OCI-LY1 (cell line): Measurements from ENCODE around the gene P2RY14.

Source experiments
- CTCF ChIP-seq: fragments of 200-600 bp; sonication (generic), shearing (Covaris generic); IDR thresholded peaks from 2 replicates; pipeline ENCODE4 v1.5.1; 2017; ENCODE audit warnings: mild to moderate bottlenecking, antibody characterized with exemption, low read length, moderate library complexity, mixed read lengths
- EZH2 ChIP-seq: fragments of 200-600 bp; sonication (generic), shearing (Covaris generic); IDR thresholded peaks from 2 replicates; pipeline ENCODE4 v1.8.0; 2017; ENCODE audit warnings: borderline replicate concordance, mixed run types, mild to moderate bottlenecking, antibody characterized with exemption, low read length, moderate library complexity, mixed read lengths

DNA sequence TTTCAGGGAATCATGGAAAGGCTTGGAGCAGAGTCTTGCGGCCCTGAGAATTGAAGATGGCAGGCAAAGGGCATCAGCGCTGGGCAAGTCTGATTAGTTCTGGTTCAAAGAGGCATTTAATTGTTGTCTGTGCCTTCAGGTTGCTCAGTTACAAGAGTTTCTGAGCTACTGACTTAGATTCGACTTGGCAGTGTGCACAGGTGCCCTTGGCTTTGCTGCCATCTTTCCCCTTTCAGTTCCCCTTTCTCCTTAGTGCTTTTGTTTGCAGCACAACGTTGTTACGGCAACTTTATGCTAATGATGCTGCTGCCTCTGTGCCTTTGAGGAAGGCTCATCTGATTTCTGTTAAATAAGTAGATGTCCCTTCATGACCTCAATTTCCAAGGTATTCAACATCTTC lies 12.5 kb downstream of the P2RY14 start:
- TF ChIP-seq CTCF (no peak), EZH2 (no peak)
